Esophagus muscularis mucosa (tissue), 3 donors: ENCODE results near the gene LDAF1.
"Not testable (repeated sequence)": the region's sequence is repeated elsewhere in the genome, so short reads cannot be mapped to it uniquely, and the experiment has no call there.

Experiments used
- POLR2AphosphoS5 ChIP-seq, 2 donors: sonication (generic); formaldehyde crosslinking; IDR thresholded peaks; one replicate each; pipeline ENCODE4 v1.6.1; 2017; ENCODE audit warnings: antibody characterized with exemption in 2 of 2
- TF ChIP-seq, protein P1 (sequence below), 3 experiments: fragments of 200-600 bp in 2 of 3; fragments of 450-650 bp in 1 of 3; sonication (generic) in 2 of 3; IDR thresholded peaks; one replicate each; pipeline ENCODE4 v1.5.1; 2017 to 2019; ENCODE audit warnings: antibody characterized with exemption in 3 of 3, mild to moderate bottlenecking in 2 of 3, moderate library complexity in 1 of 3

DNA sequence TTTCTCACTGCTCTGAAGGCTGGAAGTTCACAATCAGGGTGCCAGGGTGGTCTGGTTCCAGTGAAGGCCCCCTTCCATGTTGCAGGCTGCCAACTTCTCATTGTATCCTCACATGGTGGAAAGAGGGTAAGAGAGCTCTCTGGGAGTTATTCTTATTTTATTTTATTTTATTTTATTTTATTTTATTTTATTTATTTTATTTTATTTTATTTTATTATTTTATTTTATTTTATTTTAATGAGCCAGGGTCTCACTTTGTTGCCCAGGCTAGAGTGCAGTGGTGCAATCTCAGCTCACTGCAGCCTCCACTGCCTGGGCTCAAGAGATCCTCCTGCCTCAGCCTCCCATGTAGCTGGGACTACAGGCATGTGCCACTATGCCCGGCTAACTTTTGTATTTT, 2.5 kb upstream of the LDAF1 start:
- TF ChIP-seq, protein P1, sequence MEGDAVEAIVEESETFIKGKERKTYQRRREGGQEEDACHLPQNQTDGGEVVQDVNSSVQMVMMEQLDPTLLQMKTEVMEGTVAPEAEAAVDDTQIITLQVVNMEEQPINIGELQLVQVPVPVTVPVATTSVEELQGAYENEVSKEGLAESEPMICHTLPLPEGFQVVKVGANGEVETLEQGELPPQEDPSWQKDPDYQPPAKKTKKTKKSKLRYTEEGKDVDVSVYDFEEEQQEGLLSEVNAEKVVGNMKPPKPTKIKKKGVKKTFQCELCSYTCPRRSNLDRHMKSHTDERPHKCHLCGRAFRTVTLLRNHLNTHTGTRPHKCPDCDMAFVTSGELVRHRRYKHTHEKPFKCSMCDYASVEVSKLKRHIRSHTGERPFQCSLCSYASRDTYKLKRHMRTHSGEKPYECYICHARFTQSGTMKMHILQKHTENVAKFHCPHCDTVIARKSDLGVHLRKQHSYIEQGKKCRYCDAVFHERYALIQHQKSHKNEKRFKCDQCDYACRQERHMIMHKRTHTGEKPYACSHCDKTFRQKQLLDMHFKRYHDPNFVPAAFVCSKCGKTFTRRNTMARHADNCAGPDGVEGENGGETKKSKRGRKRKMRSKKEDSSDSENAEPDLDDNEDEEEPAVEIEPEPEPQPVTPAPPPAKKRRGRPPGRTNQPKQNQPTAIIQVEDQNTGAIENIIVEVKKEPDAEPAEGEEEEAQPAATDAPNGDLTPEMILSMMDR (IDR thresholded peaks at IDR 0.05), result not testable (repeated sequence)
- not testable (repeated sequence) for TF ChIP-seq POLR2AphosphoS5 (IDR thresholded peaks at IDR 0.05)
